ENCODE data around the gene LAMC2.
"Not testable (repeated sequence)": the region's sequence is repeated elsewhere in the genome, so short reads cannot be mapped to it uniquely, and the experiment has no call there.

Gene LAMC2

DNA sequence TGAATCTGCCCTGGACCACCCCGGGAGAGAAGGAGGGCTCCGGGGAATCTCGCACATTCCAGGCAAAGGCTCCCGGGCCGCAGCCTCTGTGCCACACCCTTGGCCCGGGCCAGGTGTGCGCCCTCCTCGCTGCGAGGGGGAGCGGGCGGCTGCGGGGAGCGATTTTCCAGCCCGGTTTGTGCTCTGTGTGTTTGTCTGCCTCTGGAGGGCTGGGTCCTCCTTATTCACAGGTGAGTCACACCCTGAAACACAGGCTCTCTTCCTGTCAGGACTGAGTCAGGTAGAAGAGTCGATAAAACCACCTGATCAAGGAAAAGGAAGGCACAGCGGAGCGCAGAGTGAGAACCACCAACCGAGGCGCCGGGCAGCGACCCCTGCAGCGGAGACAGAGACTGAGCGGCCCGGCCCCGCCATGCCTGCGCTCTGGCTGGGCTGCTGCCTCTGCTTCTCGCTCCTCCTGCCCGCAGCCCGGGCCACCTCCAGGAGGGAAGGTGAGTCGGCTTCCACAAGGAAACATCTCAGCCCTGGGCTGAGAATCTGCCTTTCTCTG is at the start of gene LAMC2:
TSS of gene LAMC2 (plus strand) at position 324 of the 550 bp plus-strand sequence. CDS start at position 413, 89 bp downstream.
- peak; percentile 42 for DNase-seq

DNA sequence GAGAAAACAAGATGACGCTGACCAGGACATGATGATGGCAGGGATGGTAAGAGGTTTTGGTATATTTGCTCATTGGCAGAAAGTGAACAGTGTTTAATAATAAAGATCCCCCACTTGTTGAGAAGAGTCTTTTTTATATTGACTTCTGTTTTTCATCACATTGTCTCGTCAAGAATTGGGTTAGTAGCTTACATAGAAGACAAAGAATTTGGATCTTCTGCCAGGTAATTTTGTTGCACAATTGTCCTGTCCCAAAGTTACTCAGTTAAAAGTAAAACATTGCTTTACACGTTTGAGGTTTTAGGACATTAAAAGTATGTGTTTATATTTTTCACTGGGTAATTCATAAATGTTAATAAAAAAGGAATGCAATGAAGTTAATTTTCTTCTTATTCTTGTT is 48.3 kb upstream of the LAMC2 start:
- no peak for DNase-seq

DNA sequence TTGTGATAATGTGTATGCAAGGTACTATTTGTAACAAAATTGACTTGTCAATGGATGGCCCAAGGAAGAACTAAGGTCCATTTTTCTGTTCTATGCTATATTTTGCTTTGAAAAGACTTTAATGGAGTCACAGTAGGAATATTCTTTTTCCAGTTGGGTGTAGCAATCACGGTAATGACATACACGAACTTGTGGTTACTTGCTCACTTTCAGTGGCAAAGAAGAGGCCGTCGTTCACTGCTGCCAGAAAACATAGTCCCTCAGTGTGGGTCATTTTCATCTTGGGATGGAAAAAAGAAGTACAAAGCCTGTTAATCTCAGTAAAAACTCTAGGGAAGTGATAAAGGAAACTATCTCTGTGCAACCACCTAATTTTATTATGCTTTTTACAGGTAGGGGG is 47.8 kb upstream of the LAMC2 start:
- no peak for DNase-seq

GRCh38 chr1:183139281-183139942 is 46.7 kb upstream of the LAMC2 start:
- DNase-seq, result no peak

- DNase-seq, result no peak
These were observed 45.4 kb upstream of the LAMC2 start for GRCh38 chr1:183140633-183141032.

DNA sequence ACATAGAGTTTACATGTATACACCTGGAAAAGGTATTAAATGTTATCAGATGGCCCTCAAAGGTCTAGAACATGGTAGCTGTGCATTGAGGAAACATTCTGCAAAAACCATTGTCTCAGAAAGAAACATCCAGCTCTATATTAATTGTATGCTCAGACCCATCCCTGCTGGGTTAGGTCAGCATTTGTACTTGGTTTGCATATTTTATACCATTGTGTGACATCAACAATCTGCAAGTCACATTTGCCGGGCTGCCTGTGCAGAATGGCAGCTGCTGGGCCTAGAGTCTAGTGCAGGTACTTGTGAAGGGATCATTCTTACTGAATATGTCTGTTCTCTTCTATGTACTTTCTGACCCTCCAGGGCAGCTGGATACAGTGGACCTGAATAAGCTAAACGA is 43.9 kb upstream of the LAMC2 start:
- DNase-seq, result no peak

DNA sequence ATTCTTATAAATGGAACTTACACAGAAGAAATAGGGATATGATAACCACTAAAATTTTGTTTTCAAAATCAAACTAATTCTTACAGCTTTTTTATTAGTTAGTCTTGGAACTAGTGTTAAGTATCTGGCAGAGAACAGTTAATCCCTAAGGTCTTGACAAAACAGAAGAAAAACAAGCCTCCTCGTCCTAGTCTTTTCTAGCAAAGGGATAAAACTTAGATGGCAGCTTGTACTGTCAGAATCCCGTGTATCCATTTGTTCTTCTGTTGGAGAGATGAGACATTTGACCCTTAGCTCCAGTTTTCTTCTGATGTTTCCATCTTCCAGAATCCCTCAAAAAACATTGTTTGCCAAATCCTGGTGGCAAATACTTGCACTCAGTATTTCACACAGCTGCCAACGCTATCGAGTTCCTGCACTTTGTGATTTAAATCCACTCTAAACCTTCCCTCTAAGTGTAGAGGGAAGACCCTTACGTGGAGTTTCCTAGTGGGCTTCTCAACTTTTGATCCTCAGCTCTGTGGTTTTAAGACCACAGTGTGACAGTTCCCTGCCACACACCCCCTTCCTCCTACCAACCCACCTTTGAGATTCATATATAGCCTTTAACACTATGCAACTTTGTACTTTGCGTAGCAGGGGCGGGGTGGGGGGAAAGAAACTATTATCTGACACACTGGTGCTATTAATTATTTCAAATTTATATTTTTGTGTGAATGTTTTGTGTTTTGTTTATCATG is 42.3 kb upstream of the LAMC2 start:
- no peak for DNase-seq

- no peak for DNase-seq
These were observed 41.3 kb upstream of the LAMC2 start for GRCh38 chr1:183144752-183145151.

- DNase-seq, result no peak
These were observed 38.3 kb upstream of the LAMC2 start for GRCh38 chr1:183147735-183148134.

DNA sequence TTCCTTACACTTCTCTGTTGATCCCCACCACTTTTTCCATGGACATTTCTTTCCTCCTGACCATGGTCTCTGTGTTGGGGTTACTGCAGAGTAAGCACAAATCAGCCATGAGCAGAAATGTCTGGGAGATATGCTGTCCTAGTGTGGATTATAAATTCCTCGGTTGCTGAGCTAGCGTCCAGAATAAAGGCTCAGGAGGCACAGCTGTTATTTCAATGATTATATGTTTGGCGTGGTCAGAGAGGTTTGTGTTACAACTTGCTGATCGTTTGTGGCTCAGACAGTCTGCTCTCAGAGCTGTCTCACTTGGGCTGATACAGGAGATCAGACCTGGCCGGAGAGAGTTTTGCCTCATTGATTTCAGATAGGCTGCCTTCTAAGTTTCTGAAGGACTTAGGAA is 37.5 kb upstream of the LAMC2 start:
- no peak for DNase-seq

DNA sequence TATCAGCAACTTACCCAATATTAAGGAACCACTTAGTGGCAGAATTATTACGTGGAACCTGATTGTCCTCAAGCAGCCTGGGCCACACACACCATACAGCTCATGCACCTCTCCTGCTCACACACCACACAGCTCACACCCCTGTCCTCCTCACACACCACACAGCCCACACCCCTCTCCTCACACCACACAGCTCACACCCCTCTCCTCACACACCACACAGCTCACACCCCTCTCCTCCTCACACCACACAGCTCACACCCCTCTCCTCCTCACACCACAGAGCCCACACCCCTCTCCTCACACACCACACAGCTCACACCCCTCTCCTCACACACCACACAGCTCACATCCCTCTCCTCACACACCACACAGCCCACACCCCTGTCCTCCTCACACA is 36.8 kb upstream of the LAMC2 start:
- DNase-seq, result no peak

DNA sequence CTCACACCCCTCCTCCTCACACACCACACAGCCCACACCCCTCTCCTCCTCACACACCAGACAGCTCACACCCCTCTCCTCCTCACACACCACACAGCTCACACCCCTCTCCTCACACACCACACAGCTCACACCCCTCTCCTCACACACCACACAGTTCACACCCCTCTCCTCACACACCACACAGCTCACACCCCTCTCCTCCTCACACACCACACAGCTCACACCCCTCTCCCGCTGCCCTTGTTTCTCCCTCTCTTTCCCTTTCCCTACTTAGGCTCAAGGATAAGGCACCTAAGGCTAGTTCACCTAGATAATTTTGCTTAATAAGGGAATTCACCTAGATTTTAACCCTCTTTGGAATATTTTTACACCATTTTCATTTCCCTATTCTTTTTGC is 36.0 kb upstream of the LAMC2 start:
- DNase-seq, result not testable (repeated sequence)

DNA sequence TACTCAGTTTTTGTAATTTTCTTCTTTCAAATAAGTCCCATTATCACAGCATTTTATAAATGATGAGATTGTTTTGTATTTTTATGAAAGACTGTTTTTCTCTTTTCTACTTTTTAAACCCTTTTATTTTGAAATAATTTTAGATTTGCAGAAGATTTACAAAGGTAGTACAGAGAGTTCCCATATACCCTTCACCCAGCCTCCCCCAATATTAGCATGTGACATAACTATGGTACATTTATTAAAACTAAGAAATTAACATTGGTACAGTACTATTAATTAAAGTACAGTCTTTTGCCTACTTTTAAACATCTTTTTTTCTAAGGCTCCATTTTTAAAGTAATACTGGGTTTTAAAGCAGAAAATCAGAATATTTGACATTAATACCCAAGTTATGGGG is 35.6 kb upstream of the LAMC2 start:
- DNase-seq, result no peak

GRCh38 chr1:183152180-183152579 is 33.9 kb upstream of the LAMC2 start:
- DNase-seq, result no peak

DNA sequence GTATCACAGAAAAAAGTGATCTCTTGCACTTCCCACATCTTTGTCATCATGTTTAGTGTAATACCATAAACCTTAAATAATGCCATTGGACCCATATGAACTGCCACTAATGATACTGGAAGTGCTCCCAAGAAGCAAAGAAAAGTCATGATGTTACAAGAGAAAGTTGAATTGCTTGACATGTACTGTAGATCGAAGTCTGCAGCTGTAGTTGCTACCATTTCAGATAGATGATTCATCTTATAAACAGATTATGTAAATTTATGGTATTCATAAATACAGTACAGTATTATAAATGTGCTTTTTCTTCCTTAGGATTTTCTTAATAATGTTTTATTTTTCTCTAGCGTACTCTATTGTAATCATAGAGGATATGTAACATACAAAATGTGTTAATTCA is 30.1 kb upstream of the LAMC2 start:
- no peak for DNase-seq

GRCh38 chr1:183159960-183160359 is 26.1 kb upstream of the LAMC2 start:
- DNase-seq, result no peak

- no peak for DNase-seq
These were observed 24.7 kb upstream of the LAMC2 start for GRCh38 chr1:183161391-183161790.

DNA sequence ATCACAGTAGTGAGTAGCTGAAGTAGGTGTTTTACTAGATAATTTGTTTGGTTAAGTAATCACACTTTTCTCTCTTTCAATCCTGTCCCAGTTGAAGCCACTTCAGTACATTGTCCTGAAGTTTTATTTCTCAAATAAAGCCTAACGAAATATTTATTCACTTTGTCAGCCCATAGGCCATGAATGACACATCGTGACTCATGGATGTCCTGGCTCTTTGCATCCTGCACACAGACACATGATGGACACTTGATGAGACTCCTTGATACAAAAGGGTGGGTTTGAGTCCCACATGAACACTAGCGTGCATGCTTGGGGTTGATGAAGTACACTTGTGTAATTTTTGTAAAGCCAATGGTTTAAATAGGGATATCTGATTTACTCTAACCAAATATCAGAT is 22.7 kb upstream of the LAMC2 start:
- no peak for DNase-seq

GRCh38 chr1:183164340-183164739 is 21.7 kb upstream of the LAMC2 start:
- no peak for DNase-seq

GRCh38 chr1:183164963-183165362 is 21.1 kb upstream of the LAMC2 start:
- no peak for DNase-seq

- no peak for DNase-seq
These were observed 20.6 kb upstream of the LAMC2 start for GRCh38 chr1:183165456-183165855.

- no peak for DNase-seq
These were observed 19.6 kb upstream of the LAMC2 start for GRCh38 chr1:183166454-183166853.

DNA sequence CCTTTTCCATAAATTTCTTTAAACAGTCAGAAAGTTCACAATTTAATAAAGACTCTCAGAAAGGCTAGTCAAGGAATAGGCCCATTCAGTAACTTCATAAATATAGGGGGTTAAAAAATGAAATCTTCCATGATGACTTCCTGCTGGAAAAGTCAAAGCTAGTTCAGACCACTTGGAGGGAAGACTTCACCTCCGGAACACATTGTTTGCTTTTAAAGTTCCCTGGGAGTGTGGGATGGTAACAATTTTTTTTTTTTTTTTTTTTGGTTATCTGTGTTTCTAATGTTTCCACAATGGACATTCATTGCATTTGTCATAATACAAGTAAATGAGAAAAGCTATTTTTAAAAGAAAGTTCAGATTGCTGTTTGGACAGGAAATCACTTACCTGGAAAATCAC is 18.4 kb upstream of the LAMC2 start:
- DNase-seq, result no peak

- no peak for DNase-seq
These were observed 17.8 kb upstream of the LAMC2 start for GRCh38 chr1:183168308-183168707.

GRCh38 chr1:183173828-183174227 is 12.2 kb upstream of the LAMC2 start:
- no peak for DNase-seq
